ENCODE measurements around the gene CLCA4. TPM values are rescaled to one million over a fixed set of nuclear protein-coding genes. Genes with fewer than 3 reads are reported as not detected.

Gene CLCA4
- total and polyA plus RNA-seq, 4 donors: 0.13 to 13.4 (median 0.44) TPM

DNA sequence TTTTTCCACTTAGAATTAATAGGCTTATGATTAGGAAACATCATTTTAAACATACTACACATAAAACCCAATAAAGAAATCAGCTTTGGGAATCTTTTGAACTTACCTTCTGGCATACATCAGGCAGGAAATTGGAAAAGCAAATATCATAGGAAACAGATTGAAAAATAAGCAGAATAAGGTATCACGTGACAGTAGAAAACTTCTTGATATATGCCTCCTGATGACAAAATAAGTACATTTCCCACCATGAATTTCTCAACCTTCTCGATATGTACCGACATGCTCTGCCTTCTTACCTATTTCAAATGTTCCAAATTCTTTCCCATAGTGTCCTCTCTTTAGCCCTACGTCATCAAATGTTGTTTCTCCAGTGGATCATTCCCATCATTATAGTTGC is 72.4 kb downstream of the CLCA4 start:
- H3K36me3 ChIP-seq (ENCODE audit: control insufficient read depth in 1 of 2, insufficient read depth in 2 of 2, low read length in 1 of 2): no peaks in the 10 kb centered on the region
- 83 to 86% methylated on average over 4 of the region's 4 CpGs for WGBS, 2 donors
- intact Hi-C loops (cut with DNase I): no loop called here

DNA sequence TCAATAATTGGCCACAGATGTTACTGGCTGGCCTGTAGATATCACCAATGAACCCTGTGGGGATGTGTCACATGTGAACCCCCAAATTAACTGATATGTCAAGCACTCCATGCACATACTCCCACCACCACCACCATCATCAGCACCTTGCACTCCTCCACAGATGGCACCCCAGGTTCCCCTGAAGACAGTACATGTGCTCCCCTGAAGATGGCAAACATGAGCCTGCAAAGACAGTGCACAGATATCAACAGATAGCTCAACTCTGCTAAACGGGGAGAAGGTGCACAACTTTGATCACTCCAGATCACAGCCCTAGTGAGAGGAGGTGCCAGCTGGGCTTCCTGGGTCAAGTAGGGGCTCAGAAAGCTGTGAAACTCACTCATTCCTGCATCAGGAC is 74.4 kb downstream of the CLCA4 start:
- Histone ChIP-seq H3K27me3 (ENCODE audit: control insufficient read depth in 1 of 2, insufficient read depth in 2 of 2, low read length in 1 of 2) (no peaks in the 10 kb centered on the region), H3K9me3 (ENCODE audit: control insufficient read depth, low read length) (peaks cover 12% of the 10 kb centered on the region), H3K36me3 (ENCODE audit: control insufficient read depth in 1 of 2, insufficient read depth in 2 of 2, low read length in 1 of 2) (no peaks in the 10 kb centered on the region), H3K27ac (ENCODE audit: low read depth in 1 of 2, low read length in 2 of 2) (no peak overlapping the region), H3K4me1 (ENCODE audit: control insufficient read depth in 1 of 2, insufficient read depth in 2 of 2, low read length in 2 of 2) (no peaks in the 10 kb centered on the region), H3K4me3 (ENCODE audit: low read length in 2 of 2) (no peak overlapping the region)
- intact Hi-C loops (cut with DNase I): no loop called here
- DNase-seq: no peak
- ATAC-seq (ENCODE audit: low FRiP score): no peak
- 58 to 72% methylated on average over 1 of the region's 1 CpG for WGBS, 2 donors

More for the DNA sequence above, 72.4 kb downstream of the CLCA4 start:
- no peak for DNase-seq
- Histone ChIP-seq H3K9me3 (ENCODE audit: control insufficient read depth, low read length) (peaks cover 12% of the 10 kb centered on the region), H3K27ac (ENCODE audit: low read depth in 1 of 2, low read length in 2 of 2) (no peak overlapping the region), H3K4me3 (ENCODE audit: low read length in 2 of 2) (no peak overlapping the region), H3K27me3 (ENCODE audit: control insufficient read depth in 1 of 2, insufficient read depth in 2 of 2, low read length in 1 of 2) (no peaks in the 10 kb centered on the region), H3K4me1 (ENCODE audit: control insufficient read depth in 1 of 2, insufficient read depth in 2 of 2, low read length in 2 of 2) (no peaks in the 10 kb centered on the region)
- ATAC-seq (ENCODE audit: low FRiP score): no peak

Other genes starting within 250 kb of the CLCA4 start
- 10 to 100 TPM; 39.4 to 73.4 TPM for gene ODF2L, start 150.8 kb upstream of the CLCA4 start, total RNA-seq
- gene ODF2L, start 150.8 kb upstream of the CLCA4 start, polyA plus RNA-seq: 10 to 100 TPM in 1 of 2 donors, 1 to 10 TPM in 1; 2.9 to 18.9 TPM
- gene CLCA2, start 122.9 kb upstream of the CLCA4 start, total RNA-seq: under 1 TPM in 1 of 2 donors, not detected in 1; 0.36 TPM
- under 1 TPM; 0.10 to 0.13 TPM for gene CLCA2, start 122.9 kb upstream of the CLCA4 start, polyA plus RNA-seq
- under 1 TPM; 0.10 to 0.15 TPM for gene CLCA1, start 78.2 kb upstream of the CLCA4 start, total RNA-seq
- gene CLCA1, start 78.2 kb upstream of the CLCA4 start, polyA plus RNA-seq: 10 to 100 TPM in 1 of 2 donors, not detected in 1; 29.7 TPM
- 100 to 1,000 TPM in 1 of 2 donors, 10 to 100 TPM in 1; 92.4 to 103 TPM for gene SH3GLB1, start 157.5 kb downstream of the CLCA4 start, total RNA-seq
- gene SH3GLB1, start 157.5 kb downstream of the CLCA4 start, polyA plus RNA-seq: 10 to 100 TPM; 26.4 to 38.3 TPM

Data from aorta (tissue), 5 donors.